ENCODE measurements around the gene ARHGAP10. TPM values are rescaled to one million over a fixed set of nuclear protein-coding genes. Genes with fewer than 3 reads are reported as not detected.

ARHGAP10 gene
- total and polyA plus RNA-seq, 2 donors, result 71.3 to 76.7 TPM

DNA sequence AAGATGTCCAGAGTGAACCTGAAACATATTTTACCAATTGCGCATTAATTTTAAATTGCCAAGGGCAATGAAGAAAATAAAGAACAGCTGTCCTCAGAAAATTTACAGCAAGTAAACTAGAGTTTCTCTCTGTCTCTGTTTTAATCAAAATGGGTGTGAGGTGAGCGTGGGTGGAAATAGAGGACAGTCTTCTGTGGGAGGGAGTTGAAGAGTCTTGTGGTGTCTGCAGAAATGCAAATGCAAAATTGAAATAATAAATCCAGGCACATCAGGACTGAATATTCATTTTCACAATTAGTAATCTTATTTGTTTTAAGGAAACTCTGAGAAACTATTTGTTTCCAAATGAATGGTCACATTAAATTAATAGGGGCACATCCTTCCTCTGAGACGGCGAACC is 192.0 kb downstream of the ARHGAP10 start:
- Histone ChIP-seq H3K27ac (ENCODE audit: low read depth) (no peak overlapping the region), H3K36me3 (ENCODE audit: insufficient read depth) (no peaks in the 10 kb centered on the region), H3K4me1 (ENCODE audit: insufficient read depth) (peaks cover 2% of the 10 kb centered on the region), H3K4me3 (ENCODE audit: low read depth, low read length) (no peak overlapping the region)
- no peak for DNase-seq (ENCODE audit: extremely low spot score)
- 84% methylated on average over 4 of the region's 4 CpGs for WGBS

DNA sequence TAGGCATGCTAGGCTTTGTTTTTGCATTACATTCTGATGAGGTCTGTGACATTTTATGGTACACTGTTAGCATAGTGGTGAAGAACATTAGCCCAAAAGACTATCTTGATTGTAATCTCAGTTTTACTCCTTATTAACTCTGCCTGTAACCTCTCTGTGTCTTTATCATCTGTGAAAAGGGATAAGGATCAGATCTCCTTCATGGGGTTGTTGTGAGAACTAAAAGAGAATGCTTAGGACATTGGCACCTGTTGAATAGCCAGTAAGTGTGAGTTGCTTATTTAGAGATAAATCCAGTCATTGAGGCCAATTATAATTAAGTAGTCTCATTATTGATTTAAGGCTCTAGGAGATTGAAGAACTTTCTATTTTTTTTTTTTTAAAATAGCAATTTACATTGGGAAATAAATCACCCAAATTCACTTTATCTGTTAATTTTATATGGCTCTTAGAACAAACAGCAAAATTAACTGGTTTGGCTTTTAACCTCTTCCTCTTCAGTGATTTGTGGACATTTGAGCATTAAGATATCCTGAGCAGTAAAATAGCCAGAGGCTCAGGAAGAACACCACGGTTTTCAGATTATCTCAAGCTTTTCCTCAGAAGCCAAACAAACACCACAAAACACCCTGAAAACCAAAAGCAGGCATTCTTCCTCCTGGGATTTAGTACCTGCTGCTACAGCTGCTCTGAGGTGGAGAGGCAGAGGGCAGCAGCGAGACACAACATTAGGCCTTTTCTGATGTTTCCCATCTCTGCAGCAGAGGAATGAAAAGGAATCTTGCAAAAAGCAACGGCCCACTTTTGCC is 192.9 kb downstream of the ARHGAP10 start:
- Histone ChIP-seq H3K36me3 (ENCODE audit: insufficient read depth) (no peaks in the 10 kb centered on the region), H3K4me1 (ENCODE audit: insufficient read depth) (peaks cover 2% of the 10 kb centered on the region), H3K27ac (ENCODE audit: low read depth) (no peak overlapping the region), H3K4me3 (ENCODE audit: low read depth, low read length) (no peak overlapping the region)
- DNase-seq (ENCODE audit: extremely low spot score), result no peak
- 34% methylated on average over 3 of the region's 3 CpGs for WGBS

GRCh38 chr4:147927377-147928137 is 195.7 kb downstream of the ARHGAP10 start:
- DNase-seq (ENCODE audit: extremely low spot score), result no peak
- H3K36me3 ChIP-seq (ENCODE audit: insufficient read depth), result no peaks in the 10 kb centered on the region
- WGBS, result 62% methylated on average over 11 of the region's 11 CpGs

DNA sequence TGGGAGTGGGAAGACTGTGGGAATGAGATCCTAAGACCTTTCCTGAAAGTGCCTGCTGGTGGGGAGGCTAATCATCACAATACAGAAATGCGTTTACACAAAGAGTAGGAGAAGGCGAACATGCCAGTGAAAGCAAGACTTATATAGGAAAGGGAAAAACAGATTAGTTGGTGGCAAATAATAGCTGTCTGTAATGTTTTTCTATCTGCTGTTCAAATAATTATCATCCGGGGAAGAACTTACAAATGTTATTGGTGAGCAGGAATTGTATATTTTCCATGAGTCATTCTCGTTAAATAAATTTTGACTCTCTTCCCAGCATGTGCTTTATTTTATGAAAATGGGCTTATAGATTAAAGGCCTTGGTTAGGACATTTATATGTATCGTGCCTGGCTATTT is 196.5 kb downstream of the ARHGAP10 start:
- Histone ChIP-seq H3K27ac (ENCODE audit: low read depth) (no peak overlapping the region), H3K36me3 (ENCODE audit: insufficient read depth) (no peaks in the 10 kb centered on the region), H3K4me3 (ENCODE audit: low read depth, low read length) (no peak overlapping the region), H3K4me1 (ENCODE audit: insufficient read depth) (peaks cover 2% of the 10 kb centered on the region)
- DNase-seq (ENCODE audit: extremely low spot score), result no peak
- WGBS, result 28% methylated on average over 5 of the region's 5 CpGs

More at GRCh38 chr4:147927377-147928137, 195.7 kb downstream of the ARHGAP10 start:
- peaks cover 2% of the 10 kb centered on the region for H3K4me1 ChIP-seq (ENCODE audit: insufficient read depth)
- H3K4me3 ChIP-seq (ENCODE audit: low read depth, low read length), result no peak overlapping the region
- no peak overlapping the region for H3K27ac ChIP-seq (ENCODE audit: low read depth)

DNA sequence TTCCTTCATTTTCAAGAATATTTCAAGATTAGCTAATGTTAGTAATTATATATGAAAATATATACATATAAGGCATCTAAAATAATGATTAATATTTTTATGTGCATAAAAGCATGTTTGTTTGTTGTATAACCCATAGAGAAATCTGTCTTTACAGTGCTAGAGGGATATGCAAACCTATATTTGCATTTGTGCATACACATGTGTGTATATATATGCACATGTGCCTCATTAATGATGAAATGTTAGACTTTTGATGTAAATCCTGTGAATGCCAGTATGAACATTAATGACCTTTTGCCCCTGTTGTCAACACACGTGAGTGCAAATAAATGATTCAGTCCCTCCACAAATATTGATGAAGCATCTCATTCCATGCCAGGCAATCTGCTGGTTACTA is 197.9 kb downstream of the ARHGAP10 start:
- Histone ChIP-seq H3K27ac (ENCODE audit: low read depth) (no peak overlapping the region), H3K4me3 (ENCODE audit: low read depth, low read length) (no peak overlapping the region), H3K4me1 (ENCODE audit: insufficient read depth) (peaks cover 2% of the 10 kb centered on the region), H3K36me3 (ENCODE audit: insufficient read depth) (no peaks in the 10 kb centered on the region)
- 69% methylated on average over 1 of the region's 1 CpG for WGBS
- DNase-seq (ENCODE audit: extremely low spot score), result no peak

GRCh38 chr4:147933316-147933715 is 201.4 kb downstream of the ARHGAP10 start:
- no peaks in the 10 kb centered on the region for H3K36me3 ChIP-seq (ENCODE audit: insufficient read depth)
- no peaks in the 10 kb centered on the region for H3K4me1 ChIP-seq (ENCODE audit: insufficient read depth)
- no peak for DNase-seq (ENCODE audit: extremely low spot score)
- 65% methylated on average over 4 of the region's 4 CpGs for WGBS
- H3K27ac ChIP-seq (ENCODE audit: low read depth), result no peak overlapping the region
- H3K4me3 ChIP-seq (ENCODE audit: low read depth, low read length), result no peak overlapping the region

- Histone ChIP-seq H3K36me3 (ENCODE audit: insufficient read depth) (no peaks in the 10 kb centered on the region), H3K4me3 (ENCODE audit: low read depth, low read length) (no peak overlapping the region), H3K27ac (ENCODE audit: low read depth) (no peak overlapping the region), H3K4me1 (ENCODE audit: insufficient read depth) (no peaks in the 10 kb centered on the region)
- WGBS, result 87% methylated on average over 3 of the region's 3 CpGs
- no peak for DNase-seq (ENCODE audit: extremely low spot score)
Observed at GRCh38 chr4:147933779-147934178, 201.9 kb downstream of the ARHGAP10 start.

DNA sequence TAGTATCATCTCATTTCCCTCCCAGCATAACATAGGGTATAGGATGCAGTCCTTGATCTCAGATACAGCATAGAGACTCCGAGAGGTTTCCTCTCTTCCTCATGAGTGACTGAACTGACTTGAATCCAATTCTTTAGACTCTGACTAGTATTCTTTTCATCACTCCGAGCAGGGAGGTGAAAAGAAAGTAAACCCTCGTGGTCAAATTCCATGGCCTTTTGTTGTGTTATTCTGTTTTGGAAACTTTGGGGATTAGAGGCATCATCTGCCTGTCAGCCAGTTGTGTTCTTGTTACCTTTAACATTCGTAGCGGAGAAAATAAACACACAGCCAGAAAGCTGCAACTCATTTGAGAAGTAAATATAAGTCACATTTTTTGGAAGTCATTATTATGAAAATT is 206.6 kb downstream of the ARHGAP10 start:
- Histone ChIP-seq H3K4me3 (ENCODE audit: low read depth, low read length) (no peak overlapping the region), H3K36me3 (ENCODE audit: insufficient read depth) (peaks cover 2% of the 10 kb centered on the region), H3K27ac (ENCODE audit: low read depth) (no peak overlapping the region), H3K4me1 (ENCODE audit: insufficient read depth) (no peaks in the 10 kb centered on the region)
- 58% methylated on average over 5 of the region's 5 CpGs for WGBS
- DNase-seq (ENCODE audit: extremely low spot score), result no peak

GRCh38 chr4:147940171-147940570 is 208.3 kb downstream of the ARHGAP10 start:
- H3K4me3 ChIP-seq (ENCODE audit: low read depth, low read length), result no peak overlapping the region
- no peak for DNase-seq (ENCODE audit: extremely low spot score)
- no peak overlapping the region for H3K27ac ChIP-seq (ENCODE audit: low read depth)
- 75% methylated on average over 4 of the region's 4 CpGs for WGBS
- peaks cover 1% of the 10 kb centered on the region for H3K4me1 ChIP-seq (ENCODE audit: insufficient read depth)
- H3K36me3 ChIP-seq (ENCODE audit: insufficient read depth), result peaks cover 2% of the 10 kb centered on the region

GRCh38 chr4:147941373-147941772 is 209.5 kb downstream of the ARHGAP10 start:
- H3K36me3 ChIP-seq (ENCODE audit: insufficient read depth), result peaks cover 2% of the 10 kb centered on the region
- no peak for DNase-seq (ENCODE audit: extremely low spot score)
- H3K4me1 ChIP-seq (ENCODE audit: insufficient read depth), result peaks cover 1% of the 10 kb centered on the region
- WGBS, result 92% methylated on average over 2 of the region's 2 CpGs
- H3K4me3 ChIP-seq (ENCODE audit: low read depth, low read length), result no peak overlapping the region
- no peak overlapping the region for H3K27ac ChIP-seq (ENCODE audit: low read depth)

- Histone ChIP-seq H3K4me3 (ENCODE audit: low read depth, low read length) (no peak overlapping the region), H3K36me3 (ENCODE audit: insufficient read depth) (peaks cover 2% of the 10 kb centered on the region), H3K27ac (ENCODE audit: low read depth) (no peak overlapping the region), H3K4me1 (ENCODE audit: insufficient read depth) (peaks cover 1% of the 10 kb centered on the region)
- 45% methylated on average over 5 of the region's 5 CpGs for whole genome bisulfite sequencing
- DNase-seq (ENCODE audit: extremely low spot score), result no peak
Observed at GRCh38 chr4:147942729-147943128, 210.8 kb downstream of the ARHGAP10 start.

DNA sequence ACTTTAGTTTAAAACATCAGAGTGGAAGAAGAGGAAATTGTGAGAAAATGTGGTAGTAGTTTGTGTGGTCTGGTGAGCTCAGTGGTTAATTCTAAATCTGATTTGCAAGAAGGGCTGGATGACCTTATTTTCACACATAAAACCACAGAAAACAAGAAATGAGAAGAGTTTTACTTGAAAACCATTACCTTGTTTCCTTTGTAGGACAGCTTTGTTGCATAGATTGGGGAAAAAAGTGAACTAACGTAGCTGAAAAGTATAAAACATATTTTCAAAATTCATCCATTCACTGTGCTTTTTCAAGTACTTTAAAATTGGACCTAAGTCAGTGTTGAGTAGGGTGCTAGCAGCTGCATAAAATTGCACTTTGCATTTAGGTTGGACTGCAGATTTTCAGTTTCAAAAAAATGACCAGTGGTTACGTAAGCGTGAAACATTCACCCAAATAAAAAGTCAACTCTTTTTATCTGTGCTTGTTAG is 211.3 kb downstream of the ARHGAP10 start:
- no peak for DNase-seq (ENCODE audit: extremely low spot score)
- Histone ChIP-seq H3K4me3 (ENCODE audit: low read depth, low read length) (no peak overlapping the region), H3K4me1 (ENCODE audit: insufficient read depth) (peaks cover 1% of the 10 kb centered on the region), H3K27ac (ENCODE audit: low read depth) (no peak overlapping the region), H3K36me3 (ENCODE audit: insufficient read depth) (peaks cover 2% of the 10 kb centered on the region)
- 37% methylated on average over 3 of the region's 3 CpGs for WGBS

DNA sequence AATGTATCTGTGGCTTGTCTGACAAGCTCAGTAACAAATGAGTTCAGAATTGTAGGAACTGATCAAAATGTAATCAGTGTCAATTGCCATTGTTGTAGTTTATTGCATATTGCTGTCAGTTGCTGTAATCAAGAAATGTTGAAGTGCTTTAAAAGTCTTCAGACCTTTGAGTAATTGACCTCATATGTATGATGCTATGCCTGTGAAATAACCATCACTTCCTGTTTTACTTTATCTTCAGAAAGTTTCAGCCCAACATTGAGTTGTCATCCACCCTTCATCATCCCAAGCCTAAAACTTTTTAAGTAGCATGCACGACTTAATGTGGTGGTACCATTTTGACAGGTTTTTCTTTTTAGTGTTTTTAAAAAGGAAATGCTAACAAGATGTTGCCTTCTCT is 212.4 kb downstream of the ARHGAP10 start:
- Histone ChIP-seq H3K4me3 (ENCODE audit: low read depth, low read length) (no peak overlapping the region), H3K36me3 (ENCODE audit: insufficient read depth) (peaks cover 2% of the 10 kb centered on the region)
- WGBS, result 87% methylated on average over 1 of the region's 1 CpG

More for the DNA sequence above, 212.4 kb downstream of the ARHGAP10 start:
- H3K4me1 ChIP-seq (ENCODE audit: insufficient read depth), result peaks cover 1% of the 10 kb centered on the region
- H3K27ac ChIP-seq (ENCODE audit: low read depth), result no peak overlapping the region
- no peak for DNase-seq (ENCODE audit: extremely low spot score)
